ENCODE measurements around the gene ZNF750. TPM values are rescaled to one million over a fixed set of nuclear protein-coding genes. Genes with fewer than 3 reads are reported as not detected.

Gene ZNF750
- total RNA-seq, 1 experiment from 2014 or later = 0.44 TPM

GRCh38 chr17:82822281-82822680 is 17.5 kb downstream of the ZNF750 start:
- no peak overlapping the region for H3K4me3 ChIP-seq
- no peak overlapping the region for H3K4me2 ChIP-seq
- H3K9me3 ChIP-seq (ENCODE audit: insufficient read depth, low read depth) = no peaks in the 10 kb centered on the region
- CTCF ChIA-PET = no interaction called here
- no peak for DNase-seq
- H3K36me3 ChIP-seq (ENCODE audit: low read depth) = no peaks in the 10 kb centered on the region
- POLR2A ChIA-PET (ENCODE audit: unreplicated experiment) = no interaction called here
- H4K20me1 ChIP-seq (ENCODE audit: insufficient read depth) = no peaks in the 10 kb centered on the region
- no peaks in the 10 kb centered on the region for H3K27me3 ChIP-seq (ENCODE audit: insufficient read depth, low read depth)
- H3F3A ChIP-seq (ENCODE audit: insufficient read depth, low read depth) = no peaks in the 10 kb centered on the region
- intact Hi-C loops (cut with micrococcal nuclease; ENCODE audit: unreplicated experiment) = no loop called here
- H2AFZ ChIP-seq = no peak overlapping the region
- BruUV-seq (replicated peaks) = no TSS peak
- no peaks in the 10 kb centered on the region for H3K79me2 ChIP-seq (ENCODE audit: low read depth)
- H3K9me2 ChIP-seq (ENCODE audit: insufficient read depth) = no peaks in the 10 kb centered on the region
- TF ChIP-seq EZH2 (IDR thresholded peaks at IDR 0.05; ENCODE audit: low read depth) (no peak), CTCF (conservative IDR thresholded peaks at IDR 0.05) (no peak)
- H3K4me1 ChIP-seq (replicated peaks; ENCODE audit: insufficient read depth) = no peaks in the 10 kb centered on the region
- no peak overlapping the region for H3K27ac ChIP-seq

GRCh38 chr17:82821554-82821953 is 18.3 kb downstream of the ZNF750 start:
- POLR2A ChIA-PET (ENCODE audit: unreplicated experiment) = no interaction called here
- DNase-seq = no peak
- no TSS peak for BruUV-seq (replicated peaks)
- no peaks in the 10 kb centered on the region for H4K20me1 ChIP-seq (ENCODE audit: insufficient read depth)
- no peaks in the 10 kb centered on the region for H3K36me3 ChIP-seq (ENCODE audit: low read depth)
- no peaks in the 10 kb centered on the region for H3K27me3 ChIP-seq (ENCODE audit: insufficient read depth, low read depth)
- no peak overlapping the region for H3K27ac ChIP-seq
- no peaks in the 10 kb centered on the region for H3F3A ChIP-seq (ENCODE audit: insufficient read depth, low read depth)
- H3K9me2 ChIP-seq (ENCODE audit: insufficient read depth) = no peaks in the 10 kb centered on the region
- no peak for TF ChIP-seq CTCF (conservative IDR thresholded peaks at IDR 0.05)
- TF ChIP-seq EZH2 (IDR thresholded peaks at IDR 0.05; ENCODE audit: low read depth) = no peak
- H3K79me2 ChIP-seq (ENCODE audit: low read depth) = no peaks in the 10 kb centered on the region
- H3K4me2 ChIP-seq = no peak overlapping the region
- CTCF ChIA-PET = no interaction called here
- no peak overlapping the region for H3K4me3 ChIP-seq
- intact Hi-C loops (cut with micrococcal nuclease; ENCODE audit: unreplicated experiment) = no loop called here
- no peaks in the 10 kb centered on the region for H3K4me1 ChIP-seq (replicated peaks; ENCODE audit: insufficient read depth)
- no peak overlapping the region for H2AFZ ChIP-seq
- no peaks in the 10 kb centered on the region for H3K9me3 ChIP-seq (ENCODE audit: insufficient read depth, low read depth)

- CTCF ChIA-PET = no interaction called here
- H3F3A ChIP-seq (ENCODE audit: insufficient read depth, low read depth) = no peaks in the 10 kb centered on the region
- H3K36me3 ChIP-seq (ENCODE audit: low read depth) = no peaks in the 10 kb centered on the region
- H4K20me1 ChIP-seq (ENCODE audit: insufficient read depth) = no peaks in the 10 kb centered on the region
- no TSS peak for BruUV-seq (replicated peaks)
- POLR2A ChIA-PET (ENCODE audit: unreplicated experiment) = no interaction called here
- no peak overlapping the region for H3K27ac ChIP-seq
- H3K9me3 ChIP-seq (ENCODE audit: insufficient read depth, low read depth) = no peaks in the 10 kb centered on the region
- no peak overlapping the region for H2AFZ ChIP-seq
- no peaks in the 10 kb centered on the region for H3K4me1 ChIP-seq (replicated peaks; ENCODE audit: insufficient read depth)
- intact Hi-C loops (cut with micrococcal nuclease; ENCODE audit: unreplicated experiment) = no loop called here
- DNase-seq = no peak
- H3K9me2 ChIP-seq (ENCODE audit: insufficient read depth) = no peaks in the 10 kb centered on the region
- H3K4me2 ChIP-seq = no peak overlapping the region
- TF ChIP-seq CTCF (conservative IDR thresholded peaks at IDR 0.05) (no peak), EZH2 (IDR thresholded peaks at IDR 0.05; ENCODE audit: low read depth) (no peak)
- no peaks in the 10 kb centered on the region for H3K79me2 ChIP-seq (ENCODE audit: low read depth)
- no peak overlapping the region for H3K4me3 ChIP-seq
- no peaks in the 10 kb centered on the region for H3K27me3 ChIP-seq (ENCODE audit: insufficient read depth, low read depth)
Measured at GRCh38 chr17:82820278-82821251, 19.3 kb downstream of the ZNF750 start.
